ENCODE measurements around the gene VPS72. TPM values are rescaled to one million over a fixed set of nuclear protein-coding genes. Genes with fewer than 3 reads are reported as not detected.

Gene VPS72
- total and polyA plus RNA-seq, 9 of the 15 experiments (the other 6 are each of a cell fraction or from before 2014, with no cell fraction given), result 7.2 to 131 (median 75.7) TPM

- intact Hi-C loops (cut with micrococcal nuclease), result no loop called here
- no peak for DNase-seq (ENCODE audit: extremely low read depth in 1 of 4, low spot score in 3 of 4)
- Histone ChIP-seq H3K4me1 (replicated peaks in 1 of 2; ENCODE audit: control insufficient read depth in 2 of 2, insufficient read depth in 2 of 2, low read length in 2 of 2) (peaks cover 0 to 25% of the 10 kb centered on the region in 2 experiments; a peak in 2 of 5 replicates), H4K20me1 (replicated peaks; ENCODE audit: control insufficient read depth, insufficient read depth, low read length) (peaks cover 6% of the 10 kb centered on the region; the same call in 1 of the 2 replicates), H3K9me3 (replicated peaks; ENCODE audit: control insufficient read depth, insufficient read depth, low read depth, low read length) (no peaks in the 10 kb centered on the region), H3K27me3 (ENCODE audit: control insufficient read depth in 2 of 2, insufficient read depth in 2 of 2, low read length in 2 of 2) (no peaks in the 10 kb centered on the region; a peak in 1 of 5 replicates), H3K36me3 (ENCODE audit: control insufficient read depth, insufficient read depth, low read length) (no peaks in the 10 kb centered on the region), H3K9ac (ENCODE audit: insufficient read depth in 1 of 2, low read depth in 2 of 2, low read length in 2 of 2) (0 out of 4 replicates have a peak overlapping the region, but pooled peaks of 1 of the 2 experiments have one; percentile 38), H3K27ac (ENCODE audit: extremely low read depth, low read depth, low read length) (no peak overlapping the region), H2AFZ (ENCODE audit: low read depth, low read length) (no peak overlapping the region), H3K79me2 (ENCODE audit: control insufficient read depth, insufficient read depth, low read length) (no peaks in the 10 kb centered on the region), H3K4me3 (no peak overlapping the region), H3K4me2 (ENCODE audit: insufficient read depth, low read length) (no peak overlapping the region), H3K9me1 (ENCODE audit: control insufficient read depth, insufficient read depth, low read length) (no peaks in the 10 kb centered on the region)
- no peak for TF ChIP-seq TEAD2 (tag; IDR thresholded peaks at IDR 0.05)
- no peak for TF ChIP-seq SLC30A9 (CRISPR knock-in tag; IDR thresholded peaks at IDR 0.05)
- TF ChIP-seq, protein P1, sequence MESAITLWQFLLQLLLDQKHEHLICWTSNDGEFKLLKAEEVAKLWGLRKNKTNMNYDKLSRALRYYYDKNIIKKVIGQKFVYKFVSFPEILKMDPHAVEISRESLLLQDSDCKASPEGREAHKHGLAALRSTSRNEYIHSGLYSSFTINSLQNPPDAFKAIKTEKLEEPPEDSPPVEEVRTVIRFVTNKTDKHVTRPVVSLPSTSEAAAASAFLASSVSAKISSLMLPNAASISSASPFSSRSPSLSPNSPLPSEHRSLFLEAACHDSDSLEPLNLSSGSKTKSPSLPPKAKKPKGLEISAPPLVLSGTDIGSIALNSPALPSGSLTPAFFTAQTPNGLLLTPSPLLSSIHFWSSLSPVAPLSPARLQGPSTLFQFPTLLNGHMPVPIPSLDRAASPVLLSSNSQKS (CRISPR knock-in tag; IDR thresholded peaks at IDR 0.05), result no peak
- TF ChIP-seq, protein P2, sequence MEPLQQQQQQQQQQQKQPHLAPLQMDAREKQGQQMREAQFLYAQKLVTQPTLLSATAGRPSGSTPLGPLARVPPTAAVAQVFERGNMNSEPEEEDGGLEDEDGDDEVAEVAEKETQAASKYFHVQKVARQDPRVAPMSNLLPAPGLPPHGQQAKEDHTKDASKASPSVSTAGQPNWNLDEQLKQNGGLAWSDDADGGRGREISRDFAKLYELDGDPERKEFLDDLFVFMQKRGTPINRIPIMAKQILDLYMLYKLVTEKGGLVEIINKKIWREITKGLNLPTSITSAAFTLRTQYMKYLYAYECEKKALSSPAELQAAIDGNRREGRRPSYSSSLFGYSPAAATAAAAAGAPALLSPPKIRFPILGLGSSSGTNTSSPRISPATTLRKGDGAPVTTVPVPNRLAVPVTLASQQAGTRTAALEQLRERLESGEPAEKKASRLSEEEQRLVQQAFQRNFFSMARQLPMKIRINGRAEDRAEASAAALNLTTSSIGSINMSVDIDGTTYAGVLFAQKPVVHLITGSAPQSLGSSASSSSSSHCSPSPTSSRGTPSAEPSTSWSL (CRISPR knock-in tag; IDR thresholded peaks at IDR 0.05; ENCODE audit: borderline replicate concordance), result no peak
- TF ChIP-seq TEAD4 (IDR thresholded peaks at IDR 0.05; ENCODE audit: low read length), result no peak
- TF ChIP-seq TEAD4 (CRISPR knock-in tag; IDR thresholded peaks at IDR 0.05; ENCODE audit: borderline replicate concordance), result no peak
- TF ChIP-seq ETS2 (tag; IDR thresholded peaks at IDR 0.05; ENCODE audit: borderline replicate concordance, poor library complexity, severe bottlenecking), result no peak
- TF ChIP-seq FOXP1 (CRISPR knock-in tag; IDR thresholded peaks at IDR 0.05), result no peak
- no peak for TF ChIP-seq POLR2A (conservative IDR thresholded peaks at IDR 0.05)
- no peak for TF ChIP-seq ZNF551 (CRISPR knock-in tag; IDR thresholded peaks at IDR 0.05)
- TF ChIP-seq NBN (IDR thresholded peaks at IDR 0.05; ENCODE audit: low read depth), result no peak
- no peak for TF ChIP-seq IFI16 (CRISPR knock-in tag; IDR thresholded peaks at IDR 0.05)
- CTCF ChIA-PET (ENCODE audit: low intra/inter-chr PET ratio), result no interaction called here
- no peak for FAIRE-seq
- POLR2A ChIA-PET, result interaction anchor here (1.0 to 1.7 kb wide), 4 partner anchors 10 to 22 kb away, joined by 4 to 7 read pairs (median 6); partner anchors contain the start of gene TNFAIP8L2
- no TSS peak for BruUV-seq (replicated peaks)
- no peak for ATAC-seq
- 47% methylated on average over 7 of the region's 7 CpGs for WGBS (ENCODE audit: insufficient coverage, low coverage, missing lambda C conversion rate)
- in situ Hi-C loops (cut with MboI), result no loop called here
Observed at GRCh38 chr1:151134991-151135390, 55.0 kb downstream of the VPS72 start.

Measured in K562 (cell line).